OCI-LY1 (cell line): ENCODE data around the gene PYGM.

ENCODE experiments used
- H2AFZ ChIP-seq: fragments of 200-600 bp; sonication (generic), shearing (Covaris generic); 2 replicates; pipeline ENCODE4 v1.6.0; 2014; ENCODE audit warnings: antibody characterized with exemption, mild to moderate bottlenecking, low read length
- H3F3A ChIP-seq: fragments of 200-600 bp; sonication (generic), shearing (Covaris generic); 2 replicates; pipeline ENCODE4 v1.6.0; 2014; ENCODE audit warnings: mild to moderate bottlenecking, antibody characterized with exemption, low read length, moderate library complexity; ENCODE audit not compliant: insufficient read depth
- H3K27ac ChIP-seq: fragments of 200-600 bp; sonication (generic); 2 replicates; pipeline ENCODE4 v1.5.1; 2014; ENCODE audit warnings: low read length, mixed run types, mild to moderate bottlenecking, low read depth; ENCODE audit not compliant: poor library complexity, severe bottlenecking
- H3K27me3 ChIP-seq: fragments of 200-600 bp; sonication (generic); 2 replicates; pipeline ENCODE4 v1.6.0; 2014; ENCODE audit warnings: antibody characterized with exemption, mild to moderate bottlenecking, low read length, moderate library complexity; ENCODE audit not compliant: insufficient read depth
- H3K36me3 ChIP-seq: fragments of 200-600 bp; sonication (generic); 2 replicates; pipeline ENCODE4 v1.6.1; 2014; ENCODE audit warnings: mild to moderate bottlenecking, antibody characterized with exemption, low read length, moderate library complexity, mixed read lengths; ENCODE audit not compliant: insufficient read depth
- H3K4me1 ChIP-seq: fragments of 200-600 bp; sonication (generic); 2 replicates; pipeline ENCODE4 v1.5.1; 2014; ENCODE audit warnings: mild to moderate bottlenecking, low read length, moderate library complexity; ENCODE audit not compliant: insufficient read depth, severe bottlenecking
- H3K4me2 ChIP-seq: fragments of 200-600 bp; sonication (generic), shearing (Covaris generic); 2 replicates; pipeline ENCODE4 v1.6.1; 2014; ENCODE audit warnings: low read length
- H3K4me3 ChIP-seq: fragments of 200-600 bp; sonication (generic); 2 replicates; pipeline ENCODE4 v1.5.1; 2014; ENCODE audit warnings: low read length, low read depth, mild to moderate bottlenecking, mixed read lengths; ENCODE audit not compliant: poor library complexity, severe bottlenecking
- H3K79me2 ChIP-seq: fragments of 200-600 bp; shearing (Covaris generic); 2 replicates; pipeline ENCODE4 v1.6.1; 2016; ENCODE audit warnings: mixed run types, low read length, mixed read lengths; ENCODE audit not compliant: insufficient read depth
- H3K9ac ChIP-seq: fragments of 200-600 bp; sonication (generic), shearing (Covaris generic); 2 replicates; pipeline ENCODE4 v1.6.1; 2014; ENCODE audit warnings: mild to moderate bottlenecking, low read length, mixed read lengths
- H3K9me2 ChIP-seq: fragments of 200-600 bp; sonication (generic), shearing (Covaris generic); 2 replicates; pipeline ENCODE4 v1.6.1; 2014; ENCODE audit warnings: low read depth, mild to moderate bottlenecking, low read length, mixed read lengths
- H3K9me3 ChIP-seq: fragments of 200-600 bp; shearing (Covaris generic); 2 replicates; pipeline ENCODE4 v1.6.1; 2014; ENCODE audit warnings: low read length, mixed read lengths
- H4K20me1 ChIP-seq: fragments of 200-600 bp; sonication (generic), shearing (Covaris generic); 2 replicates; pipeline ENCODE4 v1.6.0; 2016; ENCODE audit warnings: mild to moderate bottlenecking, low read length; ENCODE audit not compliant: insufficient read depth
- EZH2 ChIP-seq: fragments of 200-600 bp; sonication (generic), shearing (Covaris generic); IDR thresholded peaks from 2 replicates; pipeline ENCODE4 v1.8.0; 2017; ENCODE audit warnings: borderline replicate concordance, mixed run types, mild to moderate bottlenecking, antibody characterized with exemption, low read length, moderate library complexity, mixed read lengths
- TF ChIP-seq, protein P1 (sequence below): fragments of 200-600 bp; sonication (generic), shearing (Covaris generic); IDR thresholded peaks from 2 replicates; pipeline ENCODE4 v1.5.1; 2017; ENCODE audit warnings: mild to moderate bottlenecking, antibody characterized with exemption, low read length, moderate library complexity, mixed read lengths

The PYGM gene

DNA sequence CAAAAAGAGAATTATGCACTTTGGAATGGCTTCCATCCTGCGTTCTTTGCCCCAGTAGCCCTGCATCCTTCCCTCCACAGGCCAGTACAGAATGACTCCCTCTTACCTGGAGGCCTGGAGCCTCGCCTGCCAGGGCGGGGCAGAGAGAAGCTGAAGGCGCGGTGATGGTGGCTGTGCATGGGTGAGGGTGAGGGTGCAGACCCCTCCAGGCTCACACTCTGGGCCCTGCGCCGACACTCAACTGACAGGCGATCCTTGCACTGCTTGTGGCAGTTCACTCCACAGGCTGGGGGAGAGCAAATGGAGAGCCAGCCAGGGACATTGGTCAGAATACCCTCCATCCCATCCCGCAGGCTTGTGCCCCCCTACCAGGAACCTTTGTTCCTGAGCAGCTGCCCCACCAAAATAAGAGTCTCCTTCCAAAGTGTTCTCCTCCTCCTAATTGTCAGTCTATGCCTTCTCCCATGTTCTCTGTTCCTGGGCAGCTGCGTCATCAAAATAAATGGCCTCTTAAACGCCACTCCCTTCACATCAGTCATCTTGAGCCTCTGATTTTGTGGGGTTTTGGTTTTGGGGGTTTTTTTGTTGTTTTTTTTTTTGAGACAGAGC, 30.9 kb downstream of the PYGM start:
- TF ChIP-seq EZH2 = no peak
- TF ChIP-seq, protein P1, sequence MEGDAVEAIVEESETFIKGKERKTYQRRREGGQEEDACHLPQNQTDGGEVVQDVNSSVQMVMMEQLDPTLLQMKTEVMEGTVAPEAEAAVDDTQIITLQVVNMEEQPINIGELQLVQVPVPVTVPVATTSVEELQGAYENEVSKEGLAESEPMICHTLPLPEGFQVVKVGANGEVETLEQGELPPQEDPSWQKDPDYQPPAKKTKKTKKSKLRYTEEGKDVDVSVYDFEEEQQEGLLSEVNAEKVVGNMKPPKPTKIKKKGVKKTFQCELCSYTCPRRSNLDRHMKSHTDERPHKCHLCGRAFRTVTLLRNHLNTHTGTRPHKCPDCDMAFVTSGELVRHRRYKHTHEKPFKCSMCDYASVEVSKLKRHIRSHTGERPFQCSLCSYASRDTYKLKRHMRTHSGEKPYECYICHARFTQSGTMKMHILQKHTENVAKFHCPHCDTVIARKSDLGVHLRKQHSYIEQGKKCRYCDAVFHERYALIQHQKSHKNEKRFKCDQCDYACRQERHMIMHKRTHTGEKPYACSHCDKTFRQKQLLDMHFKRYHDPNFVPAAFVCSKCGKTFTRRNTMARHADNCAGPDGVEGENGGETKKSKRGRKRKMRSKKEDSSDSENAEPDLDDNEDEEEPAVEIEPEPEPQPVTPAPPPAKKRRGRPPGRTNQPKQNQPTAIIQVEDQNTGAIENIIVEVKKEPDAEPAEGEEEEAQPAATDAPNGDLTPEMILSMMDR = no peak
- H4K20me1 ChIP-seq = no peaks in the 10 kb centered on the region
- no peaks in the 10 kb centered on the region for H3K79me2 ChIP-seq
- no peaks in the 10 kb centered on the region for H3F3A ChIP-seq
- H3K9me2 ChIP-seq = no peaks in the 10 kb centered on the region
- no peak overlapping the region for H3K4me3 ChIP-seq
- peaks cover 2% of the 10 kb centered on the region for H3K4me1 ChIP-seq
- no peaks in the 10 kb centered on the region for H3K9me3 ChIP-seq
- H3K27ac ChIP-seq = no peak overlapping the region
- H3K27me3 ChIP-seq = peaks cover 4% of the 10 kb centered on the region; the same call in 1 of the 2 replicates
- no peak overlapping the region for H3K9ac ChIP-seq
- H3K4me2 ChIP-seq = no peak overlapping the region
- H3K36me3 ChIP-seq = 0 out of 2 replicates have a peak, but pooled peaks cover 5% of the 10 kb centered on the region
- no peak overlapping the region for H2AFZ ChIP-seq

DNA sequence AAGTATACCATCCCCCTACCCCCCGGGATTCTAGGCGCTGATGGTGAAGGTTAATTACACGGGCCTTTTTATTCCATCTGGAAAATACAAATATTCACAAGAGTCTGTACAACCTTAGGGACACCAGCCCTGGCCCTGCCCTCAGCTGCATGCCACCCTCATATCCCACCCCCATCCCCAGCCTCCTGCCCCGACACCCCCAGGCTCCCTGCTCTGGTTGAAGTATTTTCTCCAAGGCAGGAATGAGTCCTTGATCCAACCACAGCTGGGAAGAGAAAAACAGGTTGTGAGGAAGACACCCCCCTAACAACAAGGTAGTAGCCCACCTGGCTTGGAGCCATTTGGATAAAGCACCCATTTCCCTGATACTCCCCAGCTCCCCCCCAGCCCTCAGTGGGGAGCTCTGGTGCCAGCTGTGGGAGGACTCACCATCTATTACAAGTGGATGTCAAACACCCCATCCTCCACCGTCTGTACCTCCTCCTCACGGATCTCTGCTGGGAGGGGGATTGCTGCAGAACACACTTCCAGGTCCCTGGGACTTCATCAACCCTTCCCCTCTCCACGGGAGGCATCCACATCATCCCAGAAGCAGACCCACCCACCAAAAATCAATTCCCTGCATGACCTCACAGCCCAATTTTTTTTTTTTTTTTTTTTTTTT, 32.8 kb downstream of the PYGM start:
- Histone ChIP-seq H3K4me3 (no peak overlapping the region), H4K20me1 (no peaks in the 10 kb centered on the region), H3K4me2 (no peak overlapping the region), H3K4me1 (peaks cover 5% of the 10 kb centered on the region), H3K9me2 (no peaks in the 10 kb centered on the region), H3K9ac (no peak overlapping the region), H3K27me3 (peaks cover 7% of the 10 kb centered on the region; the same call in 1 of the 2 replicates), H3K27ac (no peak overlapping the region), H3F3A (no peaks in the 10 kb centered on the region), H3K79me2 (no peaks in the 10 kb centered on the region), H3K36me3 (0 out of 2 replicates have a peak, but pooled peaks cover 5% of the 10 kb centered on the region), H3K9me3 (no peaks in the 10 kb centered on the region), H2AFZ (no peak overlapping the region)
- TF ChIP-seq EZH2 = no peak
- TF ChIP-seq, protein P1 = no peak

DNA sequence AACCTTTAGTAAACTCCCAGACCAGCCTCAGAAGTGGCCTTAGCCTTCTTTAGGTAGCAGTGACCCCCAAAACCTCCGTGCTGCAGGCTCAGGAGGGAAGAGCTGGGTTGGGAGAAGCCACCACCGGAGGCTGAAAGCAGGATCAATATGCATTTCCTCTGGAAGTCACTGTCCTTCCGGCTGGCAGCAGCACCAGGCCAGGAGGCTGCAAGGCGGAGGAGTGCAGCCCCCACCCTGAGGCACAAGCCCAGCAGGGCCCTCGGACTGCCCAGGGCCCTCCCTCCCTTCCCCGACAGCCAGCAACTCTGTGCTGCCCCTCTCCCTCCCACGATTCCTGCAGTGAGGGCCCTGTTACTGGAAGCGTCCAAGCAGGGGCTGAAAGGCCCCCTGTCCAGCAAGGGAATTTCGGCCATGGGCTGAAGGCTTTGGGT, 33.5 kb downstream of the PYGM start:
- H3K9me3 ChIP-seq = no peaks in the 10 kb centered on the region
- no peak overlapping the region for H3K9ac ChIP-seq
- peaks cover 7% of the 10 kb centered on the region for H3K27me3 ChIP-seq
- no peaks in the 10 kb centered on the region for H3K79me2 ChIP-seq
- H3K4me3 ChIP-seq = no peak overlapping the region
- no peaks in the 10 kb centered on the region for H3K9me2 ChIP-seq
- no peak overlapping the region for H3K4me2 ChIP-seq
- H3K4me1 ChIP-seq = peaks cover 5% of the 10 kb centered on the region
- no peaks in the 10 kb centered on the region for H3F3A ChIP-seq
- H2AFZ ChIP-seq = no peak overlapping the region
- 0 out of 2 replicates have a peak, but pooled peaks cover 5% of the 10 kb centered on the region for H3K36me3 ChIP-seq
- no peaks in the 10 kb centered on the region for H4K20me1 ChIP-seq
- TF ChIP-seq EZH2 = no peak
- TF ChIP-seq, protein P1 = no peak
- H3K27ac ChIP-seq = no peak overlapping the region
